Measurements from ENCODE around the gene RAD51D. TPM values are rescaled to one million over a fixed set of nuclear protein-coding genes. Genes with fewer than 3 reads are reported as not detected.
"Not testable (repeated sequence)": the region's sequence is repeated elsewhere in the genome, so short reads cannot be mapped to it uniquely, and the experiment has no call there.

RAD51D gene
- total and polyA plus RNA-seq, 8 donors, result 4.3 to 9.4 (median 5.3) TPM

DNA sequence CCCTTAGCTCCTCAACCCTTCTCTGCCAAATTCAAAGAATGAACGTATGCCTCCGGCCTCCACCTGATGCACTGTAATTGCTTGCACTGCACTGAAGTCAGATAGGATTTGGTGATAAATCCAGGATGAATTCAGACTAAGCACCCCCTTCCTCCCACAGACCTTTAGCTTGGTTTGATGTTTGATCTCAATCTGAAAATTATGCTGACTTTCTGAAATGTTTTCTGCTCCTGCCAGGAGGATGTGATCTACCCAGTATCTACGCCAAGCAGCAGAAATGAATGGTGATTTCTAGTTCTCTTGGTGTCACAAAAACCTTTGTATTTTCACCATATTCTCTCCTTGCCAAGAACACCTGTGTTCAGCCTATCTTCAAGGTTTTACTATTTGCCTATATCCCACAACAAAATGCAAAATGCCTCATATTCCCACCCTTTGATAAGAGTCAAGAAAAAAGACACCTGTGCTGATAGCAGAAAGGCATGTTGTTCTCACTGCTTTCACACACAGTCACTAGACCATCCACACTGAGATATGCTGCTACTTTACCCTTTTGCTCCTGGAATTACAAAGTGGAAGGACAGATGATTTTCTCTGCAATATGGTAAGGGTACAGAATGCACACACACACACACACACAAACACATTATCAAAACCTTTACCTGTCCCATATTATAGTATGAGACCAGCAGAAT lies 70.8 kb downstream of the RAD51D start:
- H3K4me1 ChIP-seq, result peaks cover 47 to 80% (median 66%) of the 10 kb centered on the region in 3 donors
- intact Hi-C loops (cut with DNase I), result no loop called here
- no peaks in the 10 kb centered on the region for H3K36me3 ChIP-seq
- peak overlapping the region in 2 of 4 donors; percentile 7 to 85 for H3K27ac ChIP-seq
- H3K4me3 ChIP-seq, result no peak overlapping the region
- FAIRE-seq (no peak), DNase-seq (no peak), ATAC-seq (peak in 3 of 4 donors; percentile 13 to 58 (median 54))
- 36 to 43% methylated on average over 3 of the region's 3 CpGs for WGBS, 2 donors
- TF ChIP-seq, protein P1, sequence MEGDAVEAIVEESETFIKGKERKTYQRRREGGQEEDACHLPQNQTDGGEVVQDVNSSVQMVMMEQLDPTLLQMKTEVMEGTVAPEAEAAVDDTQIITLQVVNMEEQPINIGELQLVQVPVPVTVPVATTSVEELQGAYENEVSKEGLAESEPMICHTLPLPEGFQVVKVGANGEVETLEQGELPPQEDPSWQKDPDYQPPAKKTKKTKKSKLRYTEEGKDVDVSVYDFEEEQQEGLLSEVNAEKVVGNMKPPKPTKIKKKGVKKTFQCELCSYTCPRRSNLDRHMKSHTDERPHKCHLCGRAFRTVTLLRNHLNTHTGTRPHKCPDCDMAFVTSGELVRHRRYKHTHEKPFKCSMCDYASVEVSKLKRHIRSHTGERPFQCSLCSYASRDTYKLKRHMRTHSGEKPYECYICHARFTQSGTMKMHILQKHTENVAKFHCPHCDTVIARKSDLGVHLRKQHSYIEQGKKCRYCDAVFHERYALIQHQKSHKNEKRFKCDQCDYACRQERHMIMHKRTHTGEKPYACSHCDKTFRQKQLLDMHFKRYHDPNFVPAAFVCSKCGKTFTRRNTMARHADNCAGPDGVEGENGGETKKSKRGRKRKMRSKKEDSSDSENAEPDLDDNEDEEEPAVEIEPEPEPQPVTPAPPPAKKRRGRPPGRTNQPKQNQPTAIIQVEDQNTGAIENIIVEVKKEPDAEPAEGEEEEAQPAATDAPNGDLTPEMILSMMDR (IDR thresholded peaks at IDR 0.05), result no peak
- H3K9me3 ChIP-seq, result no peaks in the 10 kb centered on the region
- H3K27me3 ChIP-seq, result no peaks in the 10 kb centered on the region

DNA sequence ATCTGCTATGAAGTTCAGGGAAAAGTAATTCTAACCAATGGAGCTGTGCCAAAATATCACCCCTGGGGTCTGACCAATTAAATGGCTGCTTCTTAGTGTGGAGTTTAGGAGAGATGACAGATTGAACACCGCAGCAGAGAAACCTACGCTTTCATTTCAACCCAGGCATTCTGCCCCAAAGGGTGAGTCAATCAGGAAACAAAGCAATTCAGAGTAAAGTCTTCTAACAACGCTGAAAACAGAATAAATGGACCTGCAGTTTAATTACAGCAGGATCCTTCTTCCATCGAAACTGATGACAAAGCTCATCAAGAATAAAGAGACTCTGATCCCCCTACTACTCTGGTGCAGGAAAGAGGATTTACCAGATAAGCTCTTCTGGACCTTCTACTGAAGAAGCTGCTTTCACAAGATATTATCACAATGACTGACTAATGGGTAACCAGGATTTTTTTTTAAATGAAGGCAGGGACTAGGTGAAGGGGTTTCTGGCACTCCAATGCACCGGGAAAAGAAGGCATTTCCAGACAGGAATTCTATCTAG lies 72.8 kb downstream of the RAD51D start:
- WGBS, 2 donors, result 43 to 47% methylated on average over 5 of the region's 5 CpGs
- ATAC-seq (peak in 3 of 4 donors; percentile 11 to 48 (median 24)), DNase-seq (no peak), FAIRE-seq (no peak)
- Histone ChIP-seq H3K36me3 (no peaks in the 10 kb centered on the region), H3K9me3 (no peaks in the 10 kb centered on the region), H3K4me1 (peaks cover 34 to 70% (median 61%) of the 10 kb centered on the region in 3 donors), H3K27ac (peak overlapping the region in 2 of 4 donors; percentile 75 to 82), H3K27me3 (no peaks in the 10 kb centered on the region), H3K4me3 (no peak overlapping the region)
- TF ChIP-seq, protein P1 (IDR thresholded peaks at IDR 0.05), result no peak
- intact Hi-C loops (cut with DNase I), result no loop called here

DNA sequence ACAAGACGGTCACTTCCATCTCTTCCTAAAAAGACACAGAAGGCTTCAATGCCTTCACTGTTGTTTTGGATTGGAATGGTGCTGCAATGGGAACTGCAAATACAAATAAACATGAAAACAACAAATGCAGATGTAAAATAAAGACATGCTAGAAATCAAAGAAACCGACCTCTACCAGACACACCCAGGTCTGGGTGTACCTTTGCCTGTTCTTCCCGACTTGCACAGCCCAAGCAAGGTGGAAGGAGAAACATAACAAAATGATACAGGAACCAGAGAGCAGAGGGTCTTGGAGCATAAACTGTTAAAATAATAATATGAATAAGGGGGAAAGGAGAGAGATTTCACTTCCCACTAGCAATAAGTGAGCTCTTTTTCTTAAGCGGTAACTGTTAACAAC lies 73.4 kb downstream of the RAD51D start:
- Histone ChIP-seq H3K4me1 (peaks cover 31 to 66% (median 57%) of the 10 kb centered on the region in 3 donors), H3K4me3 (no peak overlapping the region), H3K9me3 (no peaks in the 10 kb centered on the region), H3K36me3 (no peaks in the 10 kb centered on the region), H3K27me3 (no peaks in the 10 kb centered on the region), H3K27ac (peak overlapping the region in 2 of 4 donors; percentile 75 to 82)
- intact Hi-C loops (cut with DNase I), result no loop called here
- FAIRE-seq (no peak), DNase-seq (no peak), ATAC-seq (no peak)
- WGBS, 2 donors, result 55 to 68% methylated on average over 4 of the region's 4 CpGs
- TF ChIP-seq, protein P1 (IDR thresholded peaks at IDR 0.05), result no peak

DNA sequence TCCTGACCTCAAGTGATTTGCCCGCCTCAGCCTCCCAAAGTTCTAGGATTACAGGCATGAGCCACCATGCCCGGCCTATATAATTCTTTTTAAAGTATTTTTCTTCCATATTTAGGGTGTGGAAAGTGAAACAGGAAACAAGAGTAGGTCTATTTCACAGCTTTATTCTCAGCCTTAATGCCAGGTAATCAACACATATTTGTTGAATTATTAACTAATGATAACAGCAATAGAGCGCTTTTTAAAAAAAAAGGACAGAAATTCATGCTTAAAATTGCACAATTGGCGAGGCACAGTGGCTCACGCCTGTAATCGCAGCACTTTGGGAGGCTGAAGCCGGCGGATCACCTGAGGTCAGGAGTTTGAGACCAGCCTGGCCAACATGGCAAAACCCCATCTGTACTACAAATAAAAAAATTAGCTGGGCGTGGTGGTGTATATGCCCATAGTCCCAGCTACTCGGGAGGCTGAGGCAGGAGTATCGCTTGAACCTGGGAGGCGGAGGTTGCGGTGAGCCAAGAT lies 74.1 kb downstream of the RAD51D start:
- Histone ChIP-seq H3K4me3 (peak overlapping the region in 1 of 4 donors; percentile 11), H3K27ac (peak overlapping the region; percentile 40 to 82 (median 64)), H3K4me1 (peaks cover 24 to 58% (median 50%) of the 10 kb centered on the region in 3 donors)
- 25 to 30% methylated on average over 13 of the region's 13 CpGs for WGBS, 2 donors
- FAIRE-seq; H3K9me3 ChIP-seq; H3K27me3 ChIP-seq; H3K36me3 ChIP-seq; intact Hi-C loops (cut with DNase I): not testable (repeated sequence)
- ATAC-seq (peak; percentile 71 to 75 (median 73)), DNase-seq (peak in 4 of 6 donors; percentile 32 to 56 (median 44))

DNA sequence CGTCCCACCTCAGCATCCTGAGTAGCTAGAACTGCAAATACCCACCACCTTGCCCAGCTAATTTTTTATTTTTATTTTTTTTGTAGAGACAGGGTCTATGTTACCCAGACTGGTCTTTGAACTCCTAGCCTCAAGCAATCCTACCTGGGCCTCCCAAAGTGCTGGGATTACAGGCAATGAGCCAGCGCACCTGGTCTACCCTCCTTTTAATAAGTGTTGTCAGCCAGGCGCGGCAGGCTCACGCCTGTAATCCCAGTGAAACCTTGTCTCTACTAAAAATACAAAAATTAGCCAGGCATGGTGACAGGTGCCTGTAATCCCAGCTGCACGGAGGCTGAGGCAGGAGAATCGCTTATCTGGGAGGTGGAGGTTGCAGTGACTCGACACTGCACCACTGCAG lies 75.5 kb downstream of the RAD51D start:
- Histone ChIP-seq H3K4me1 (peaks cover 17 to 45% (median 37%) of the 10 kb centered on the region in 3 donors), H3K36me3 (no peaks in the 10 kb centered on the region), H3K9me3 (no peaks in the 10 kb centered on the region), H3K27ac (peak overlapping the region in 3 of 4 donors; percentile 52 to 82 (median 75)), H3K27me3 (no peaks in the 10 kb centered on the region), H3K4me3 (no peak overlapping the region)
- DNase-seq (no peak), ATAC-seq (no peak), FAIRE-seq (no peak)
- intact Hi-C loops (cut with DNase I), result no loop called here
- 56 to 59% methylated on average over 8 of the region's 8 CpGs for WGBS, 2 donors
- TF ChIP-seq, protein P1 (IDR thresholded peaks at IDR 0.05), result no peak

Other genes starting within 250 kb of the RAD51D start
- gene CCT6B, start 158.4 kb downstream of the RAD51D start, total RNA-seq, result 1 to 10 TPM in 5 of 6 donors, under 1 TPM in 1; 0.69 to 4.0 (median 1.3) TPM
- gene CCT6B, start 158.4 kb downstream of the RAD51D start, polyA plus RNA-seq, result 1 to 10 TPM in 1 of 2 donors, under 1 TPM in 1; 0.68 to 2.5 TPM
- gene ZNF830, start 158.3 kb downstream of the RAD51D start, total RNA-seq, result 1 to 10 TPM; 3.8 to 9.7 (median 5.7) TPM
- 1 to 10 TPM; 4.0 to 9.3 TPM for gene ZNF830, start 158.3 kb downstream of the RAD51D start, polyA plus RNA-seq
- 10 to 100 TPM; 14.6 to 22.2 (median 18.8) TPM for gene LIG3, start 139.3 kb downstream of the RAD51D start, total RNA-seq
- 10 to 100 TPM in 1 of 2 donors, 1 to 10 TPM in 1; 6.4 to 11.6 TPM for gene LIG3, start 139.3 kb downstream of the RAD51D start, polyA plus RNA-seq
- 10 to 100 TPM; 12.9 to 24.4 (median 17.4) TPM for gene RFFL, start 56.2 kb downstream of the RAD51D start, total RNA-seq
- 1 to 10 TPM; 3.6 to 5.9 TPM for gene RFFL, start 56.2 kb downstream of the RAD51D start, polyA plus RNA-seq
- not detected for gene FNDC8, start 1.8 kb upstream of the RAD51D start, total RNA-seq
- not detected for gene FNDC8, start 1.8 kb upstream of the RAD51D start, polyA plus RNA-seq
- gene NLE1, start 22.4 kb upstream of the RAD51D start, total RNA-seq, result 10 to 100 TPM; 10.6 to 32.2 (median 16.9) TPM
- gene NLE1, start 22.4 kb upstream of the RAD51D start, polyA plus RNA-seq, result 1 to 10 TPM; 6.4 to 7.6 TPM
- gene UNC45B, start 28.0 kb upstream of the RAD51D start, total RNA-seq, result under 1 TPM in 2 of 6 donors, not detected in 4; 0.04 to 0.06 TPM
- under 1 TPM in 1 of 2 donors, not detected in 1; 0.02 TPM for gene UNC45B, start 28.0 kb upstream of the RAD51D start, polyA plus RNA-seq
- not detected for gene SLC35G3, start 74.5 kb upstream of the RAD51D start, total RNA-seq
- gene SLC35G3, start 74.5 kb upstream of the RAD51D start, polyA plus RNA-seq, result not detected
- 10 to 100 TPM in 2 of 6 donors, 1 to 10 TPM in 4; 5.7 to 18.8 (median 7.1) TPM for gene SLFN5, start 123.2 kb upstream of the RAD51D start, total RNA-seq
- gene SLFN5, start 123.2 kb upstream of the RAD51D start, polyA plus RNA-seq, result 1 to 10 TPM; 1.9 to 2.0 TPM

Measured in pancreas (tissue), 10 donors.